Measurements from ENCODE around the gene PTPRG.

- TF ChIP-seq, protein P1, sequence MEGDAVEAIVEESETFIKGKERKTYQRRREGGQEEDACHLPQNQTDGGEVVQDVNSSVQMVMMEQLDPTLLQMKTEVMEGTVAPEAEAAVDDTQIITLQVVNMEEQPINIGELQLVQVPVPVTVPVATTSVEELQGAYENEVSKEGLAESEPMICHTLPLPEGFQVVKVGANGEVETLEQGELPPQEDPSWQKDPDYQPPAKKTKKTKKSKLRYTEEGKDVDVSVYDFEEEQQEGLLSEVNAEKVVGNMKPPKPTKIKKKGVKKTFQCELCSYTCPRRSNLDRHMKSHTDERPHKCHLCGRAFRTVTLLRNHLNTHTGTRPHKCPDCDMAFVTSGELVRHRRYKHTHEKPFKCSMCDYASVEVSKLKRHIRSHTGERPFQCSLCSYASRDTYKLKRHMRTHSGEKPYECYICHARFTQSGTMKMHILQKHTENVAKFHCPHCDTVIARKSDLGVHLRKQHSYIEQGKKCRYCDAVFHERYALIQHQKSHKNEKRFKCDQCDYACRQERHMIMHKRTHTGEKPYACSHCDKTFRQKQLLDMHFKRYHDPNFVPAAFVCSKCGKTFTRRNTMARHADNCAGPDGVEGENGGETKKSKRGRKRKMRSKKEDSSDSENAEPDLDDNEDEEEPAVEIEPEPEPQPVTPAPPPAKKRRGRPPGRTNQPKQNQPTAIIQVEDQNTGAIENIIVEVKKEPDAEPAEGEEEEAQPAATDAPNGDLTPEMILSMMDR (IDR thresholded peaks at IDR 0.05 in 2 of 3, conservative IDR thresholded peaks at IDR 0.05 in 1 of 3; ENCODE audit: control insufficient read depth in 2 of 3, extremely low read depth in 1 of 3, insufficient read depth in 1 of 3, low read depth in 3 of 3, low read length in 3 of 3): no peak
- TF ChIP-seq CEBPB (IDR thresholded peaks at IDR 0.05; ENCODE audit: borderline replicate concordance in 1 of 2, low read depth in 2 of 2, low read length in 2 of 2) (no peak), POLR2AphosphoS5 (IDR thresholded peaks at IDR 0.05; ENCODE audit: low read length) (no peak), EZH2 (IDR thresholded peaks at IDR 0.05; ENCODE audit: borderline replicate concordance, control insufficient read depth, low read depth, low read length) (no peak), ZNF687 (IDR thresholded peaks at IDR 0.05) (no peak)
Observed at GRCh38 chr3:62225051-62225450, 663.7 kb downstream of the PTPRG start.
